GM12872 (cell line): ENCODE results near the gene MORN1.

Source experiments
- CTCF ChIP-seq: IDR thresholded peaks from 3 replicates; pipeline ENCODE4 v1.5.1; 2011; ENCODE audit warnings: low read depth, mild to moderate bottlenecking, low read length, moderate library complexity; ENCODE audit not compliant: insufficient read depth

MORN1 gene

GRCh38 chr1:2397007-2397679, 5.8 kb upstream of the MORN1 start:
- TF ChIP-seq CTCF: no peak

- TF ChIP-seq CTCF: no peak
Measured at GRCh38 chr1:2396476-2396875, 5.1 kb upstream of the MORN1 start.

GRCh38 chr1:2396059-2396458, 4.7 kb upstream of the MORN1 start:
- no peak for TF ChIP-seq CTCF

GRCh38 chr1:2395245-2395644, 3.9 kb upstream of the MORN1 start:
- TF ChIP-seq CTCF: no peak

GRCh38 chr1:2394761-2395160, 3.4 kb upstream of the MORN1 start:
- TF ChIP-seq CTCF: no peak

GRCh38 chr1:2394220-2394619, 2.9 kb upstream of the MORN1 start:
- TF ChIP-seq CTCF: no peak

GRCh38 chr1:2393471-2393877, 2.1 kb upstream of the MORN1 start:
- no peak for TF ChIP-seq CTCF
